Measurements from ENCODE around the gene UBE4B. TPM values are rescaled to one million over a fixed set of nuclear protein-coding genes. Genes with fewer than 3 reads are reported as not detected.

Gene UBE4B
- total and polyA plus RNA-seq, 2 of the 13 experiments (the other 11 are each of a cell fraction or from before 2014, with no cell fraction given): 15.2 to 24.8 TPM

GRCh38 chr1:10187026-10187334 is 154.2 kb downstream of the UBE4B start (continued):
- no peak for TF ChIP-seq IKZF4 (CRISPR knock-in tag; IDR thresholded peaks at IDR 0.05; ENCODE audit: borderline replicate concordance, low read depth, not compliant biosample characterization)
- TF ChIP-seq, protein P1, sequence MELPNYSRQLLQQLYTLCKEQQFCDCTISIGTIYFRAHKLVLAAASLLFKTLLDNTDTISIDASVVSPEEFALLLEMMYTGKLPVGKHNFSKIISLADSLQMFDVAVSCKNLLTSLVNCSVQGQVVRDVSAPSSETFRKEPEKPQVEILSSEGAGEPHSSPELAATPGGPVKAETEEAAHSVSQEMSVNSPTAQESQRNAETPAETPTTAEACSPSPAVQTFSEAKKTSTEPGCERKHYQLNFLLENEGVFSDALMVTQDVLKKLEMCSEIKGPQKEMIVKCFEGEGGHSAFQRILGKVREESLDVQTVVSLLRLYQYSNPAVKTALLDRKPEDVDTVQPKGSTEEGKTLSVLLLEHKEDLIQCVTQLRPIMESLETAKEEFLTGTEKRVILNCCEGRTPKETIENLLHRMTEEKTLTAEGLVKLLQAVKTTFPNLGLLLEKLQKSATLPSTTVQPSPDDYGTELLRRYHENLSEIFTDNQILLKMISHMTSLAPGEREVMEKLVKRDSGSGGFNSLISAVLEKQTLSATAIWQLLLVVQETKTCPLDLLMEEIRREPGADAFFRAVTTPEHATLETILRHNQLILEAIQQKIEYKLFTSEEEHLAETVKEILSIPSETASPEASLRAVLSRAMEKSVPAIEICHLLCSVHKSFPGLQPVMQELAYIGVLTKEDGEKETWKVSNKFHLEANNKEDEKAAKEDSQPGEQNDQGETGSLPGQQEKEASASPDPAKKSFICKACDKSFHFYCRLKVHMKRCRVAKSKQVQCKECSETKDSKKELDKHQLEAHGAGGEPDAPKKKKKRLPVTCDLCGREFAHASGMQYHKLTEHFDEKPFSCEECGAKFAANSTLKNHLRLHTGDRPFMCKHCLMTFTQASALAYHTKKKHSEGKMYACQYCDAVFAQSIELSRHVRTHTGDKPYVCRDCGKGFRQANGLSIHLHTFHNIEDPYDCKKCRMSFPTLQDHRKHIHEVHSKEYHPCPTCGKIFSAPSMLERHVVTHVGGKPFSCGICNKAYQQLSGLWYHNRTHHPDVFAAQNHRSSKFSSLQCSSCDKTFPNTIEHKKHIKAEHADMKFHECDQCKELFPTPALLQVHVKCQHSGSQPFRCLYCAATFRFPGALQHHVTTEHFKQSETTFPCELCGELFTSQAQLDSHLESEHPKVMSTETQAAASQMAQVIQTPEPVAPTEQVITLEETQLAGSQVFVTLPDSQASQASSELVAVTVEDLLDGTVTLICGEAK (IDR thresholded peaks at IDR 0.05): no peak
- TF ChIP-seq, protein P1 (CRISPR knock-in tag; IDR thresholded peaks at IDR 0.05): no peak
- no peak for TF ChIP-seq NCOR1 (IDR thresholded peaks at IDR 0.05; ENCODE audit: borderline replicate concordance, low read length)
- no peak for TF ChIP-seq ZNF263 (CRISPR knock-in tag; IDR thresholded peaks at IDR 0.05)
- TF ChIP-seq ZSCAN20 (CRISPR knock-in tag; IDR thresholded peaks at IDR 0.05; ENCODE audit: borderline replicate concordance): no peak
- TF ChIP-seq STAT5B (CRISPR knock-in tag; IDR thresholded peaks at IDR 0.05): no peak
- TF ChIP-seq MTF2 (CRISPR knock-in tag; IDR thresholded peaks at IDR 0.05; ENCODE audit: borderline replicate concordance): no peak

Data from HepG2 (cell line).